ENCODE measurements around the gene IMP3. TPM values are rescaled to one million over a fixed set of nuclear protein-coding genes. Genes with fewer than 3 reads are reported as not detected.

The IMP3 gene
- total RNA-seq, 4 donors from 2014 or later = 32.9 to 171 (median 68.5) TPM

GRCh38 chr15:75653347-75653913 is 13.4 kb upstream of the IMP3 start:
- intact Hi-C loops (cut with DNase I; ENCODE audit: low total_unique reads) = no loop called here
- Histone ChIP-seq H3K27me3 (no peaks in the 10 kb centered on the region), H3K4me1 (peaks cover 2 to 54% of the 10 kb centered on the region in 2 donors), H3K36me3 (no peaks in the 10 kb centered on the region), H3K4me3 (no peak overlapping the region), H3K9me3 (no peaks in the 10 kb centered on the region), H3K27ac (peak overlapping the region; percentile 61 to 73)
- no peak for DNase-seq
- TF ChIP-seq POLR2A (IDR thresholded peaks at IDR 0.05) (no peak), CTCF (IDR thresholded peaks at IDR 0.05) (no peak)

GRCh38 chr15:75651810-75652543 is 12.0 kb upstream of the IMP3 start:
- intact Hi-C loops (cut with DNase I; ENCODE audit: low total_unique reads) = no loop called here
- H3K4me1 ChIP-seq = peaks cover 2 to 54% of the 10 kb centered on the region in 2 donors
- TF ChIP-seq POLR2A (IDR thresholded peaks at IDR 0.05) (no peak), CTCF (IDR thresholded peaks at IDR 0.05) (no peak)

GRCh38 chr15:75650908-75651809 is 11.1 kb upstream of the IMP3 start:
- no peak for TF ChIP-seq CTCF (IDR thresholded peaks at IDR 0.05)
- no peak for TF ChIP-seq POLR2A (IDR thresholded peaks at IDR 0.05)
- intact Hi-C loops (cut with DNase I; ENCODE audit: low total_unique reads) = no loop called here
- H3K4me1 ChIP-seq = peaks cover 2 to 62% of the 10 kb centered on the region in 2 donors
- no peaks in the 10 kb centered on the region for H3K27me3 ChIP-seq
- H3K4me3 ChIP-seq = peak overlapping the region; percentile 19 to 30
- H3K36me3 ChIP-seq = no peaks in the 10 kb centered on the region
- DNase-seq = no peak
- H3K9me3 ChIP-seq = no peaks in the 10 kb centered on the region
- H3K27ac ChIP-seq = peak overlapping the region; percentile 61 to 73

More at GRCh38 chr15:75651810-75652543, 12.0 kb upstream of the IMP3 start:
- Histone ChIP-seq H3K27me3 (no peaks in the 10 kb centered on the region), H3K4me3 (peak overlapping the region; percentile 19 to 30), H3K9me3 (no peaks in the 10 kb centered on the region), H3K36me3 (no peaks in the 10 kb centered on the region), H3K27ac (peak overlapping the region; percentile 61 to 73)
- DNase-seq = no peak

- peak overlapping the region; percentile 91 to 94 for H3K27ac ChIP-seq
- intact Hi-C loops (cut with DNase I; ENCODE audit: low total_unique reads) = no loop called here
- peak overlapping the region; percentile 19 to 30 for H3K4me3 ChIP-seq
- H3K4me1 ChIP-seq = peaks cover 2 to 54% of the 10 kb centered on the region in 2 donors
- H3K27me3 ChIP-seq = no peaks in the 10 kb centered on the region
- H3K9me3 ChIP-seq = no peaks in the 10 kb centered on the region
- no peaks in the 10 kb centered on the region for H3K36me3 ChIP-seq
- DNase-seq = no peak
- TF ChIP-seq CTCF (IDR thresholded peaks at IDR 0.05) (no peak), POLR2A (IDR thresholded peaks at IDR 0.05) (no peak)
Measured at GRCh38 chr15:75649848-75650247, 9.8 kb upstream of the IMP3 start.

All from uterus (tissue), 4 donors.